ENCODE results near the gene ZNF740.

GRCh38 chr12:53169644-53170043 is 10.9 kb upstream of the ZNF740 start:
- TF ChIP-seq POLR2A (IDR thresholded peaks at IDR 0.05; ENCODE audit: borderline replicate concordance, extremely low read depth, insufficient read depth, insufficient read length) (no peak), EZH2phosphoT487 (IDR thresholded peaks at IDR 0.05; ENCODE audit: borderline replicate concordance) (no peak), JUND (IDR thresholded peaks at IDR 0.05) (no peak), SP1 (IDR thresholded peaks at IDR 0.05; ENCODE audit: low read depth) (no peak), SIN3A (IDR thresholded peaks at IDR 0.05; ENCODE audit: low read depth) (no peak), FOSL1 (IDR thresholded peaks at IDR 0.05; ENCODE audit: low read depth) (no peak), POLR2AphosphoS5 (IDR thresholded peaks at IDR 0.05; ENCODE audit: low read depth, low read length) (no peak), ELF1 (IDR thresholded peaks at IDR 0.05; ENCODE audit: borderline replicate concordance, low read depth) (no peak), ZFX (IDR thresholded peaks at IDR 0.05) (no peak), CEBPB (IDR thresholded peaks at IDR 0.05; ENCODE audit: low read depth) (no peak), MAX (IDR thresholded peaks at IDR 0.05) (no peak)
- TF ChIP-seq, protein P1, sequence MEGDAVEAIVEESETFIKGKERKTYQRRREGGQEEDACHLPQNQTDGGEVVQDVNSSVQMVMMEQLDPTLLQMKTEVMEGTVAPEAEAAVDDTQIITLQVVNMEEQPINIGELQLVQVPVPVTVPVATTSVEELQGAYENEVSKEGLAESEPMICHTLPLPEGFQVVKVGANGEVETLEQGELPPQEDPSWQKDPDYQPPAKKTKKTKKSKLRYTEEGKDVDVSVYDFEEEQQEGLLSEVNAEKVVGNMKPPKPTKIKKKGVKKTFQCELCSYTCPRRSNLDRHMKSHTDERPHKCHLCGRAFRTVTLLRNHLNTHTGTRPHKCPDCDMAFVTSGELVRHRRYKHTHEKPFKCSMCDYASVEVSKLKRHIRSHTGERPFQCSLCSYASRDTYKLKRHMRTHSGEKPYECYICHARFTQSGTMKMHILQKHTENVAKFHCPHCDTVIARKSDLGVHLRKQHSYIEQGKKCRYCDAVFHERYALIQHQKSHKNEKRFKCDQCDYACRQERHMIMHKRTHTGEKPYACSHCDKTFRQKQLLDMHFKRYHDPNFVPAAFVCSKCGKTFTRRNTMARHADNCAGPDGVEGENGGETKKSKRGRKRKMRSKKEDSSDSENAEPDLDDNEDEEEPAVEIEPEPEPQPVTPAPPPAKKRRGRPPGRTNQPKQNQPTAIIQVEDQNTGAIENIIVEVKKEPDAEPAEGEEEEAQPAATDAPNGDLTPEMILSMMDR (IDR thresholded peaks at IDR 0.05 in 2 of 3, conservative IDR thresholded peaks at IDR 0.05 in 1 of 3; ENCODE audit: borderline replicate concordance in 1 of 3, insufficient read depth in 1 of 3, low read depth in 2 of 3, low read length in 2 of 3): no peak
